Choroid plexus epithelial cell (primary cell): Measurements from ENCODE around the gene PSMD1.
"Not testable (repeated sequence)": the region's sequence is repeated elsewhere in the genome, so short reads cannot be mapped to it uniquely, and the experiment has no call there.

ENCODE experiments used
- DNase-seq: peaks from one replicate; pipeline ENCODE4 v3.0.0-alpha.2; 2010; ENCODE audit warnings: low read depth
- H3K4me3 ChIP-seq: 2 replicates; pipeline ENCODE4 v1.5.1; 2011; ENCODE audit warnings: low read depth, mild to moderate bottlenecking, control low read depth, low read length, moderate library complexity
- CTCF ChIP-seq: conservative IDR thresholded peaks from 2 replicates; pipeline ENCODE4 v1.5.1; 2011; ENCODE audit warnings: low read depth, mild to moderate bottlenecking, control low read depth, inconsistent platforms, low read length, moderate library complexity

The PSMD1 gene

GRCh38 chr2:231058761-231059550 is 2.3 kb downstream of the PSMD1 start:
- DNase-seq: peak; percentile 53
- TF ChIP-seq CTCF: no peak
- H3K4me3 ChIP-seq: no peak overlapping the region

DNA sequence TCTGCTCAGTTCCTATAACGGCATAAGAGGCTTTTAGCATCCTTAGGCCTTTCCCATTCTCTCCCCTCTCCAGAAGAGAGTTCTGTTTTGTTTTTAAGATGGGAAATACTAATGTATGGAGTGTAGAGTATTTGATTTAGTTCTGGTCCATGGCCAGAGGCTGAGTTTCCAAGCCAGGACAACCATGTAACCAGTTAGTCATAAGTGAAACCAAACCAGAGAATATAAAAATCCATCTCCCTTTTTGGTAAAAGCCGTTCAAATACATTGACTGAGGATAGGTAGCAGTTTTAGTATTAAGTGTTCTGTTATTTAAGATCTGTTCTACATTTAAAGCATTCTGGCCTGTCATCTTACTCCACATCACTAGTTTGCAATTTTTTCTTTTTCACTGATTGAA is 3.1 kb downstream of the PSMD1 start:
- no peak overlapping the region for H3K4me3 ChIP-seq
- TF ChIP-seq CTCF: no peak
- peak; percentile 22 for DNase-seq

DNA sequence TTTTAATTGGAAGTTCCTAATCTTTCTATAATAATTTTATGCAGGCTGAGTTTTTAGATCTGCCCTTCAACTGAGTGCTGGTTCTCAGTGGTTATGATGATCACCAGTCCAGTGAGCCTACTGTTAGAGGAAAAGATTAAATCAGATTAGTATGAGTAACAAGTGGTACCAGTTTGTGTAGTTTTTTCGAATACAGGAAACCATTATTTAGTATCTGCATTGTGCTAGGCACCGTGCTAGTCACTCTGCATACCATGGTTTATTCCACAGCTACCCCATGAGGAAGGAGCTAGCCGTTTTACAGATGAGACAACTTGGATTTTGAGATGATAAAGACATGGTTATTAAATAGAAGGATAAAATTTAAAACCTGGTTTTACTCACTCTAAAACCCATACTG is 6.1 kb downstream of the PSMD1 start:
- H3K4me3 ChIP-seq: no peak overlapping the region
- TF ChIP-seq CTCF: no peak
- DNase-seq: no peak

DNA sequence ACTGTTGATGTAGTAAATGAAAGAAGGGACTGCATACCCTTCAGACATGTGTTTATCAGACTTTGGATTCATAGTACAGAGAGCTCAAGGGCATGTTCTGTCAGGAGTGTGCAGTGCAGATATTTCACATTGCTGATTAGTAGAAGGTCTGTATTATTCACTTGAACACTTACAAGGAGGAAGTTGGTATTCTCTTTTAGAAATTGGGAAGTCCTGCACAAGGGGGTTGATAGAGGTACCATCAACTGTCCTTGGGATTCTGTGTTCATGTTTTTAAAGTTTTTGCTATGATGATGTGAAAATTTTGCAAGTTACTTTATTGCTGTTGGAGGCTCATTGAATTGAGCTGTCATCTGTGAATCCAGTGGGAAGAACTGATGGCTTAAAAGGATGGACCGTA is 6.7 kb downstream of the PSMD1 start:
- TF ChIP-seq CTCF: no peak
- no peak overlapping the region for H3K4me3 ChIP-seq
- DNase-seq: no peak

DNA sequence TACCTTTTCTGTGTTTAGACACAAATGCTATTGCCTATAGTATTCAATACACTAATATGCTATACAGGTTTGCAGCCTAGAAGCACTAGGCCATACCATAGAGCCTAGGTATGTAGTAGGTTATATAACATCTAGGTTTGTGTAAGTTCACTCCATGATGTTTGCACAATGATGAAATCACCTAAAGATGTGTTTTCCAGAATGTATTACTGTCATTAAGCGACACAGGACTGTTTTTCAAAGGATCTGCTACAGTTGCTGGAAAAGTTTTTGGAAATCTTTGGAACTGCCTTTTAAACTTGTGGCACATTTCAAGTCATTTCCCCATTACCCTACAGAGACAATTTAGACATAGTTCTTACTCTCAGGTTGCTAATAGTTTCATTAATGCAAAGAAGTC is 9.3 kb downstream of the PSMD1 start:
- H3K4me3 ChIP-seq: no peak overlapping the region
- no peak for TF ChIP-seq CTCF
- DNase-seq: no peak

GRCh38 chr2:231067531-231067930 is 10.9 kb downstream of the PSMD1 start:
- not testable (repeated sequence) for H3K4me3 ChIP-seq, DNase-seq

DNA sequence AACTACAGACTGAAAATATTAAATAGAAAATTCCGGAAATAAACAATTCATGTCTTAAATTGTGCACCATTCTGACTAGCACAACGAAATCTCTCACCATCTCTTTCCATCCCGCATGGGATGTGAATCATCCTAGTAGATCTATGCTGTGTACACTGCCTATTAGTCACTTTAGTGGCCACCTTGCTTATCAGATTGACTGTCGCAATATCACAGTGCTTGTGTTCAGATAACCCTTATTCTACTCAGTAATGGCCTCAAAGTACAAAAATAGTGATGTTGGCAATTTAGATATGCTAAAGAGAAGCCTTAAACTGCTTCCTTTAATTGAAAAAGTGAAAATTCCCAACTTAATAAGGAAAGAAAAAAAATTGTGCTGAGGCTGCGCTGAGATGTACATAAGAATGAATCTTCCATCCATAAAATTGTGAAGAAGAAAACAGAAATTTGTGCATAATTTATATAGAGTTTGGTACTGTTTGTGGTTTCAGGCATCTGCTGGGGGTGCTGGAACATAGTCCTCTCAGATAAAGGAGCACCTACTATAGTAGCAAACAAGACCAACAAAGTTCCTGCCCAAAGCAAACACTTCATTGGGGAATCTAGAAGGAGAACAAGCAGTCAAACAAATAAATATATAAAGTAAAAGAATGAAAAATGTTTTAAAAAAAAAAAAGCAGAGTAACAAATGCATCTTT is 12.0 kb downstream of the PSMD1 start:
- DNase-seq: peak; percentile 53
- no peak for TF ChIP-seq CTCF
- no peak overlapping the region for H3K4me3 ChIP-seq
